ENCODE measurements around the gene DCDC2. TPM values are rescaled to one million over a fixed set of nuclear protein-coding genes. Genes with fewer than 3 reads are reported as not detected.

Gene DCDC2
- total and polyA plus RNA-seq, 2 donors (not counting 3 experiments of a cell fraction or from before 2014, with no cell fraction given) = not detected

DNA sequence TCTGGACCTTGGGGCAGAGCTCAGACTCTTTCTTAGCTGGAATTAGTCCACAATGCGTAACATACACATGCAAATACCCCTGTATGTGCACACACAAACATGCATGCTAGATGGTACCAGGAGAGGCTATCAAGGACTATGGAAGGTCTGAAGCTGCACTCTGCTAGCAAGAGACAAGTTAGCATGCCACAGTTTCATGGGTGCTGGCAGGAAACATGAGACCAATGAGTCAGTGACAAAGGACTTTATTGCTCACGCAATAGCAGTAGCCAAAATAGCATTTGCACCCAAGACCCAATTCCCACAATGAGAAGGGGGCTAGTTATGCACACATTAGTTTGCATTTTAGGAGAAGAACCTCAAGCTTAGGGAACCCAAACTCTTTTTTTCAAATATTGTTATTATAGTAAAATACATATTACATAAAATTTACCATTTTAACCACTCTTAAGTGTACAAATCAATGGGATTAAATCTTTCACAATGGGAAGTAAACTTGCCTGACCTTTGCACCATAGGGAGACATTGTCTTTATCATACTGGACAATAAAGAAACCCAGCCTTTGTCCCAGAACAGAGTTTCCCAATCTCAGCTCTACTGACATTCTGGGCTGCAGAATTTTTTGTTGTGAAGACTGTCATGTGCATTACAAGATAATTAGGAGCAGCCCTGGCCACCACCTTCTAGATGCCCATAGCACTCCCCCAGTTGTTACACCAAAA, 162.7 kb downstream of the DCDC2 start:
- Histone ChIP-seq H3K9me1 (replicated peaks; ENCODE audit: control insufficient read depth, extremely low read depth, insufficient read depth, low read length) (no peaks in the 10 kb centered on the region), H2AFZ (ENCODE audit: low read depth, low read length) (no peak overlapping the region), H3K9ac (replicated peaks; ENCODE audit: extremely low read depth, insufficient read depth, low read length) (no peak overlapping the region), H3K4me2 (ENCODE audit: insufficient read depth, low read length) (no peak overlapping the region), H3K4me3 (replicated peaks in 1 of 3; ENCODE audit: insufficient read depth in 1 of 3, low read depth in 1 of 3, low read length in 3 of 3) (no peak overlapping the region), H4K20me1 (replicated peaks; ENCODE audit: control insufficient read depth, extremely low read depth, insufficient read depth, low read length) (no peaks in the 10 kb centered on the region), H3K4me1 (ENCODE audit: control insufficient read depth, extremely low read depth, insufficient read depth, low read length) (no peaks in the 10 kb centered on the region), H3K27ac (ENCODE audit: insufficient read depth, low read depth, low read length) (no peak overlapping the region), H3K36me3 (ENCODE audit: control insufficient read depth in 2 of 2, extremely low read depth in 1 of 2, insufficient read depth in 2 of 2, low read length in 2 of 2) (no peaks in the 10 kb centered on the region), H3K9me3 (replicated peaks; ENCODE audit: control insufficient read depth, insufficient read depth, low read length) (no peaks in the 10 kb centered on the region), H3K79me2 (ENCODE audit: control insufficient read depth, insufficient read depth, low read length) (no peaks in the 10 kb centered on the region), H3K27me3 (ENCODE audit: control insufficient read depth in 2 of 2, insufficient read depth in 2 of 2, low read length in 2 of 2) (no peaks in the 10 kb centered on the region)
- no peak for DNase-seq (ENCODE audit: low read depth, low spot score)
- intact Hi-C loops (cut with micrococcal nuclease) (no loop called here), dilution Hi-C loops (cut with MboI; ENCODE audit: extremely low pct_ligation_motif_present, low sequenced_read_pairs) (no loop called here)
- no TSS peak for BruUV-seq (replicated peaks)
- FAIRE-seq = no peak
- ChIA-PET CTCF (interaction anchor here (1.2 to 1.3 kb wide), 2 partner anchors 10 to 15 kb away, joined by 3 to 4 read pairs; no protein-coding TSS in a partner anchor), POLR2A (no interaction called here)
- TF ChIP-seq POLR2AphosphoS5 (IDR thresholded peaks at IDR 0.05; ENCODE audit: insufficient read depth, low read depth, low read length) (no peak), MAX (IDR thresholded peaks at IDR 0.05; ENCODE audit: insufficient read depth, insufficient read length) (no peak)

GRCh38 chr6:24193364-24193763, 164.5 kb downstream of the DCDC2 start:
- Histone ChIP-seq H3K27ac (ENCODE audit: insufficient read depth, low read depth, low read length) (no peak overlapping the region), H3K4me2 (ENCODE audit: insufficient read depth, low read length) (no peak overlapping the region), H2AFZ (ENCODE audit: low read depth, low read length) (no peak overlapping the region), H3K9ac (replicated peaks; ENCODE audit: extremely low read depth, insufficient read depth, low read length) (no peak overlapping the region), H3K27me3 (ENCODE audit: control insufficient read depth in 2 of 2, insufficient read depth in 2 of 2, low read length in 2 of 2) (no peaks in the 10 kb centered on the region), H3K9me1 (replicated peaks; ENCODE audit: control insufficient read depth, extremely low read depth, insufficient read depth, low read length) (no peaks in the 10 kb centered on the region), H3K4me3 (replicated peaks in 1 of 3; ENCODE audit: insufficient read depth in 1 of 3, low read depth in 1 of 3, low read length in 3 of 3) (no peak overlapping the region), H4K20me1 (replicated peaks; ENCODE audit: control insufficient read depth, extremely low read depth, insufficient read depth, low read length) (no peaks in the 10 kb centered on the region), H3K36me3 (ENCODE audit: control insufficient read depth in 2 of 2, extremely low read depth in 1 of 2, insufficient read depth in 2 of 2, low read length in 2 of 2) (no peaks in the 10 kb centered on the region), H3K9me3 (replicated peaks; ENCODE audit: control insufficient read depth, insufficient read depth, low read length) (no peaks in the 10 kb centered on the region), H3K79me2 (ENCODE audit: control insufficient read depth, insufficient read depth, low read length) (no peaks in the 10 kb centered on the region), H3K4me1 (ENCODE audit: control insufficient read depth, extremely low read depth, insufficient read depth, low read length) (no peaks in the 10 kb centered on the region)
- DNase-seq (ENCODE audit: low read depth, low spot score) (no peak), FAIRE-seq (no peak)
- intact Hi-C loops (cut with micrococcal nuclease) = no loop called here
- dilution Hi-C loops (cut with MboI; ENCODE audit: extremely low pct_ligation_motif_present, low sequenced_read_pairs) = no loop called here
- TF ChIP-seq FOS (IDR thresholded peaks at IDR 0.05; ENCODE audit: borderline replicate concordance, insufficient read depth, low read length) = no peak
- TF ChIP-seq, protein P1, sequence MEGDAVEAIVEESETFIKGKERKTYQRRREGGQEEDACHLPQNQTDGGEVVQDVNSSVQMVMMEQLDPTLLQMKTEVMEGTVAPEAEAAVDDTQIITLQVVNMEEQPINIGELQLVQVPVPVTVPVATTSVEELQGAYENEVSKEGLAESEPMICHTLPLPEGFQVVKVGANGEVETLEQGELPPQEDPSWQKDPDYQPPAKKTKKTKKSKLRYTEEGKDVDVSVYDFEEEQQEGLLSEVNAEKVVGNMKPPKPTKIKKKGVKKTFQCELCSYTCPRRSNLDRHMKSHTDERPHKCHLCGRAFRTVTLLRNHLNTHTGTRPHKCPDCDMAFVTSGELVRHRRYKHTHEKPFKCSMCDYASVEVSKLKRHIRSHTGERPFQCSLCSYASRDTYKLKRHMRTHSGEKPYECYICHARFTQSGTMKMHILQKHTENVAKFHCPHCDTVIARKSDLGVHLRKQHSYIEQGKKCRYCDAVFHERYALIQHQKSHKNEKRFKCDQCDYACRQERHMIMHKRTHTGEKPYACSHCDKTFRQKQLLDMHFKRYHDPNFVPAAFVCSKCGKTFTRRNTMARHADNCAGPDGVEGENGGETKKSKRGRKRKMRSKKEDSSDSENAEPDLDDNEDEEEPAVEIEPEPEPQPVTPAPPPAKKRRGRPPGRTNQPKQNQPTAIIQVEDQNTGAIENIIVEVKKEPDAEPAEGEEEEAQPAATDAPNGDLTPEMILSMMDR (IDR thresholded peaks at IDR 0.05; ENCODE audit: extremely low read depth in 1 of 2, insufficient read depth in 1 of 2, low read depth in 1 of 2, low read length in 2 of 2) = no peak
- no peak for TF ChIP-seq POLR2A (IDR thresholded peaks at IDR 0.05; ENCODE audit: low read depth, low read length)
- TF ChIP-seq MYC (IDR thresholded peaks at IDR 0.05; ENCODE audit: low read depth, low read length) = no peak
- TF ChIP-seq GATA2 (IDR thresholded peaks at IDR 0.05; ENCODE audit: insufficient read depth, insufficient read length, low read depth, low read length) = no peak
- ChIA-PET CTCF (no interaction called here), POLR2A (no interaction called here)
- BruUV-seq (replicated peaks) = no TSS peak
